Stimulated activated naive CD8-positive, alpha-beta T cell treated with anti-CD3 and anti-CD28 coated beads, Interleukin-15, amount 100 ng/mL, for 72 hours (primary cell): ENCODE measurements around the gene MYOD1.

Source experiments
- ATAC-seq: fragments of 150-1000 bp; cut with Tn5 transposase; 2 replicates; pipeline ENCODE4 v1.10.0; 2021; ENCODE audit warnings: mild to moderate bottlenecking, moderate library complexity
- DNase-seq, 2 donors: peaks; one replicate each; pipeline ENCODE4 v3.0.0; 2021 to 2022
- H3K27ac Mint-ChIP-seq, 2 donors: one replicate each; pipeline ENCODE4 v1.8.0; 2022; ENCODE audit warnings: mild to moderate bottlenecking in 2 of 2, mixed read lengths in 2 of 2, moderate library complexity in 2 of 2
- H3K27me3 Mint-ChIP-seq: one replicate; pipeline ENCODE4 v1.8.0; 2022; ENCODE audit warnings: mixed read lengths
- H3K4me1 Mint-ChIP-seq: one replicate; pipeline ENCODE4 v1.8.0; 2022; ENCODE audit warnings: mild to moderate bottlenecking, mixed read lengths
- H3K4me3 Mint-ChIP-seq, 2 donors: one replicate each; pipeline ENCODE4 v1.8.0; 2022; ENCODE audit warnings: mild to moderate bottlenecking in 2 of 2, mixed read lengths in 2 of 2, moderate library complexity in 1 of 2
- H3K9me3 Mint-ChIP-seq, 2 donors: one replicate each; pipeline ENCODE4 v1.8.0; 2022; ENCODE audit warnings: mixed read lengths in 2 of 2

Gene MYOD1

GRCh38 chr11:17738151-17738973 is 19.0 kb downstream of the MYOD1 start:
- ATAC-seq (no peak), DNase-seq (no peak)
- H3K27ac Mint-ChIP-seq, result no peak overlapping the region
- no peaks in the 10 kb centered on the region for H3K9me3 Mint-ChIP-seq
- no peak overlapping the region for H3K4me3 Mint-ChIP-seq
- peaks cover 19% of the 10 kb centered on the region for H3K27me3 Mint-ChIP-seq
- H3K4me1 Mint-ChIP-seq, result peaks cover 9% of the 10 kb centered on the region

- no peak overlapping the region for H3K27ac Mint-ChIP-seq
- H3K9me3 Mint-ChIP-seq, result no peaks in the 10 kb centered on the region
- no peak for DNase-seq
- no peak for ATAC-seq
- H3K4me1 Mint-ChIP-seq, result no peaks in the 10 kb centered on the region
- peaks cover 17% of the 10 kb centered on the region for H3K27me3 Mint-ChIP-seq
- H3K4me3 Mint-ChIP-seq, result no peak overlapping the region
These were observed 20.6 kb downstream of the MYOD1 start for GRCh38 chr11:17739945-17740338.

- H3K27ac Mint-ChIP-seq, result peak overlapping the region in 1 of 2 donors; percentile 13
- peaks cover 17% of the 10 kb centered on the region for H3K27me3 Mint-ChIP-seq
- H3K4me3 Mint-ChIP-seq, result no peak overlapping the region
- DNase-seq (no peak), ATAC-seq (no peak)
- H3K4me1 Mint-ChIP-seq, result no peaks in the 10 kb centered on the region
- no peaks in the 10 kb centered on the region for H3K9me3 Mint-ChIP-seq
These were observed 21.4 kb downstream of the MYOD1 start for GRCh38 chr11:17740649-17741235.

DNA sequence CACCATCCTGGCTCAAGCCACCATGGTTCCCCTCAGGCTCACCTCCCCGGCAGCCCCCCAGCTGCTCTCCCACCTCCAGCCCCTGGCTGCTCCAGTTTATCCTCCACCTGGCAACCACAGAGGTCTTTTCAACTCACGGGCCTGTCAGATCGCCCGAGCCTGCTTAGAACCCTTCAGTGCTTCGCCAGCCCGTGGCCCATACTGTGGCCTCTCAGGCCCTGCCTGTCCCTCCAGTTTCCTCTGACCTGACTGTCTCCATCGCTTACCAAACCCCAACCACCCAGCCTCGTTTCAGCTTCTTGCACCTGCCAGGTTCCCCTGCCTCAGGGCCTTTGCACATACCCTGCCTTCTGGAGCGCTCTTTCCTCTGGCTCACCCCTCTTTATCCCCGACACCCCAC is 22.1 kb downstream of the MYOD1 start:
- DNase-seq (no peak), ATAC-seq (no peak)
- peaks cover 23% of the 10 kb centered on the region for H3K27me3 Mint-ChIP-seq
- no peaks in the 10 kb centered on the region for H3K9me3 Mint-ChIP-seq
- H3K4me1 Mint-ChIP-seq, result no peaks in the 10 kb centered on the region
- H3K27ac Mint-ChIP-seq, result no peak overlapping the region
- no peak overlapping the region for H3K4me3 Mint-ChIP-seq

DNA sequence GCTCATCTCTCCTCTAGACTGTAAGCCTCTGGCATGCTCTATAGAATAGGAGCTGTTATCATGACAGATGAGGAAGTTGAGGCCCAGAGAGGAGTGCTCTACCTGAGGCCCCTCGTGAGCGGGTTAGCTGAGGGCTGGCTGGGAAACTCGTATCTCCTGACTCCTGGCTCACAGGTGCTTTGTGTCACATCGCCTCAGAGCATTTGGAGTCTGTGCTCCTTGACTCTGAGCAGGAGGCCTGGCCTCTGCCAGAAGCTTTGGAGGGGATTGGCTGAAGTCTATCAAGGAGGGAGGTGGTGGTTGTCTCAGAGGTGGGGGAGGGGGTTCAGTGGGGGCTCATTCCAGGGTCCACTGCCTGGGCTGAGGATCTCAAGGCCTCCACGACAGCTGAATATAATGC is 22.6 kb downstream of the MYOD1 start:
- Mint-ChIP-seq H3K4me3 (no peak overlapping the region), H3K27me3 (peaks cover 25% of the 10 kb centered on the region), H3K9me3 (no peaks in the 10 kb centered on the region), H3K27ac (no peak overlapping the region), H3K4me1 (no peaks in the 10 kb centered on the region)
- ATAC-seq, result no peak
- DNase-seq, result no peak

DNA sequence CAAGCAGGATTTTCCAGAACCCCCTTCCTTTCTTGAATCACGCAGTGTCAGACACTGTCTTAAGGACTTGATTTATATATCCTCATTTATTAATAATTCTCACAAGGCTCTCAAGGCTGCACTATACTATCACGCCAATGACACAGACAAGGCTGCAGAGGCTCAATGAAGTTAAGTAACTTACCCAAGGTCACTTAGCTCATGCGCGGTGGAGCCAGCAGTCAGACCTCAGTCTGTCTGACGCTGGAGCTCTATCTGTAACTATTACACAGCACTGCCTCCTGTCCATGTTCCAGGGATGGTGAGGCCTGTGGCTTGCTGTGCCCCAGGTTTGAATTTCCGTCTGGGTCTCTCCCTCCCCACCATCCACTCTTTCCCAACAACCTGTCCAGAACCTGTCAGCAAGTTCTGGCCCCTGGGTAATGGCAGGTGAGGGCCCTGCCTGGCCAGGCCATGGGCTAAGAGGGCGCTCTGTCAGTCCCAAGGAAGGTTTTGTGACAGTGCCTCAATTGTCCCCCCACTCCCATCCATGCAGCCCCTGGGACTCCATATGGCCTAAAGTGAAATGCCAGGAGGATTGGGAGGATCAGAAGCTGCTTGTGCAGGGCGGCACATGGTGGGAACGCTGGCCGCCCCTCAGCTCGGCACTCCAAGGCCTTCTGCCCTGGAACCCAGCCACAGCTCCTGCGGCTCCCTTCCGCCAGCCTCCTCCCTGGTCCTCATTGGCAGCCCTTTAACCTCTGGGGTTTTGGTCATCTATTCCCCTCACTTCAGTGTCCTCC is 23.8 kb downstream of the MYOD1 start:
- no peak for ATAC-seq
- Mint-ChIP-seq H3K9me3 (no peaks in the 10 kb centered on the region), H3K27ac (no peak overlapping the region), H3K4me3 (no peak overlapping the region), H3K4me1 (no peaks in the 10 kb centered on the region), H3K27me3 (peaks cover 25% of the 10 kb centered on the region)
- DNase-seq, result no peak

DNA sequence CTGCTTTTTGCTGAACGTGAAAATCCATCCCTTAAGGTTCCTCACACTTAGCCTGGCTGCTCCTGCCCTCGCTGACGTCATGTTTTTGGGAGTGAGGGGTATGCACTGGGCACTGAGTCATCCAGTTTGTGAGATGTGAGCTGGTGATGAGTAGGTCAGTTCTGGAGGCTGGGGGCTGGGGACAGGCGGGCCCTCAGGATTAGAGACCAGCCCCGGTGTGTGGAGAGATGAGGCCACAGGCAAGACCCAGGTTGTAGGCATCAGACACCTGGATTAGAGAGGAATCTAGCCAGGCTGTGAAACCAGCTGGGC is 24.4 kb downstream of the MYOD1 start:
- no peak overlapping the region for H3K4me3 Mint-ChIP-seq
- ATAC-seq, result no peak
- H3K27me3 Mint-ChIP-seq, result peaks cover 25% of the 10 kb centered on the region
- no peak for DNase-seq
- H3K27ac Mint-ChIP-seq, result no peak overlapping the region
- H3K4me1 Mint-ChIP-seq, result no peaks in the 10 kb centered on the region
- H3K9me3 Mint-ChIP-seq, result no peaks in the 10 kb centered on the region

DNA sequence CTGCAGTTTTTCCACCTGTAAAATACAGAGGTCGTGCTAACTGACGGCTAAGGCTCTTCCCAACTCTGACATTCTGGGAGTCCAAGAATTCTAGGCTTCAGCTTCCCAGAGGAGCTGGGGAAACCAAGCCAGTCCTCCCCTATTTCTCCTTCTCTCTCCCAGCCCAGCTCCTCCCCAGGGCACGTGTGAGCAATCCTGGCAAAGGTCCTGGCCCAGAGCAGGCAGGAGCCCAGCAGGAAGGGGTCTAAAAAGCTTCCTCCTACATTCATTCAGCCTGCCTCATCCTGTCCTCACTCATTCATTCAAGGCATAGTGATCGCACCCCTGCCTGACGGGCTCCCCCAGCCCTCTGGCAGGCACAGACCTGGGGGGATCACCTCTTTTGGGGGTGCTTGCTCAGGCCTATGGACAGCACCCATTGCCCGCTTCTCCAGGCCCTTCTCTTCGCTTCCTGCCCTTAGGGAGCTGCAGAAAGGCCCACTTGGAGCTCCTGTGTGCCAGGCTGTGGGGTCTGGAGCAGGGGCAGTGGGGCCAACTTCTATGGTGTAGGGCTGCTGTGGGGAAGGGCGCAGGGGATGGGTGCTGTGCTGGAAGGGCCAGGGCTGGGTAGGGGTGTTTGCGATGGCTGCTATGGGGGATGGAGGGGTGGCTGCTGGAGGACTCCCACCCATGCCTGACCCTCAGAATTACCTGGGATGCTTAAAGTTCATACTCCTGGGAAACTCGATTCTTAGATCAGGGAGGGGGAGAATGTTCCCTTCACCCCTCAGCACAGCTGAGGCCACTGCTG is 25.0 kb downstream of the MYOD1 start:
- Mint-ChIP-seq H3K27me3 (peaks cover 25% of the 10 kb centered on the region), H3K4me1 (no peaks in the 10 kb centered on the region), H3K27ac (peak overlapping the region in 1 of 2 donors; percentile 60), H3K4me3 (no peak overlapping the region), H3K9me3 (no peaks in the 10 kb centered on the region)
- ATAC-seq, result peak; percentile 14
- no peak for DNase-seq

GRCh38 chr11:17745023-17745772 is 25.8 kb downstream of the MYOD1 start:
- Mint-ChIP-seq H3K27me3 (peaks cover 25% of the 10 kb centered on the region), H3K27ac (no peak overlapping the region), H3K4me1 (no peaks in the 10 kb centered on the region), H3K4me3 (no peak overlapping the region), H3K9me3 (no peaks in the 10 kb centered on the region)
- ATAC-seq (no peak), DNase-seq (no peak)

GRCh38 chr11:17746096-17746495 is 26.7 kb downstream of the MYOD1 start:
- H3K4me3 Mint-ChIP-seq, result no peak overlapping the region
- no peaks in the 10 kb centered on the region for H3K4me1 Mint-ChIP-seq
- H3K27ac Mint-ChIP-seq, result peak overlapping the region in 1 of 2 donors; percentile 36
- H3K27me3 Mint-ChIP-seq, result peaks cover 31% of the 10 kb centered on the region
- no peaks in the 10 kb centered on the region for H3K9me3 Mint-ChIP-seq
- ATAC-seq (no peak), DNase-seq (no peak)

- Mint-ChIP-seq H3K27ac (no peak overlapping the region), H3K4me3 (no peak overlapping the region), H3K27me3 (peaks cover 26% of the 10 kb centered on the region), H3K9me3 (no peaks in the 10 kb centered on the region), H3K4me1 (no peaks in the 10 kb centered on the region)
- DNase-seq (no peak), ATAC-seq (no peak)
These were observed 28.0 kb downstream of the MYOD1 start for GRCh38 chr11:17747131-17747955.

DNA sequence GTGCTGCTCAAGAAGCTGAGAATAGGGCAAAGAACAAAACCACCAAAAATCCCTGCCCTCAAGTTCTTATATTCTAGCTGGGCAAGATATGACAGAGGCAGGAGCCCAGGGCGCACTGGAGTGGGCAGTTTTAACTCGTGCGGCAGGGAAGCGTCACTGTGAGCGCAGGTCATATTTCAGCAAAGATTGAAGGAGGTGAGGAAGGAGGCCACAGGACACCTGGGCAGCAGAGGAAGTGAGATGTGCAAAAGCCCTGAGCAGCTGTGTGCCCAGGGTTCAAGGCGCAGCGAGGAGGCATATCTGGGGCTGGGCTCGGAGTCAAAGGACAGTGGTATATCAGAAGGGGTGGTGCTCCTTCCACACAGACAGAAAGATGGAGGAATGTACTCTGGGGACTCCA is 28.7 kb downstream of the MYOD1 start:
- no peak for DNase-seq
- Mint-ChIP-seq H3K4me3 (no peak overlapping the region), H3K9me3 (no peaks in the 10 kb centered on the region), H3K4me1 (no peaks in the 10 kb centered on the region), H3K27ac (no peak overlapping the region), H3K27me3 (peaks cover 26% of the 10 kb centered on the region)
- ATAC-seq, result no peak

DNA sequence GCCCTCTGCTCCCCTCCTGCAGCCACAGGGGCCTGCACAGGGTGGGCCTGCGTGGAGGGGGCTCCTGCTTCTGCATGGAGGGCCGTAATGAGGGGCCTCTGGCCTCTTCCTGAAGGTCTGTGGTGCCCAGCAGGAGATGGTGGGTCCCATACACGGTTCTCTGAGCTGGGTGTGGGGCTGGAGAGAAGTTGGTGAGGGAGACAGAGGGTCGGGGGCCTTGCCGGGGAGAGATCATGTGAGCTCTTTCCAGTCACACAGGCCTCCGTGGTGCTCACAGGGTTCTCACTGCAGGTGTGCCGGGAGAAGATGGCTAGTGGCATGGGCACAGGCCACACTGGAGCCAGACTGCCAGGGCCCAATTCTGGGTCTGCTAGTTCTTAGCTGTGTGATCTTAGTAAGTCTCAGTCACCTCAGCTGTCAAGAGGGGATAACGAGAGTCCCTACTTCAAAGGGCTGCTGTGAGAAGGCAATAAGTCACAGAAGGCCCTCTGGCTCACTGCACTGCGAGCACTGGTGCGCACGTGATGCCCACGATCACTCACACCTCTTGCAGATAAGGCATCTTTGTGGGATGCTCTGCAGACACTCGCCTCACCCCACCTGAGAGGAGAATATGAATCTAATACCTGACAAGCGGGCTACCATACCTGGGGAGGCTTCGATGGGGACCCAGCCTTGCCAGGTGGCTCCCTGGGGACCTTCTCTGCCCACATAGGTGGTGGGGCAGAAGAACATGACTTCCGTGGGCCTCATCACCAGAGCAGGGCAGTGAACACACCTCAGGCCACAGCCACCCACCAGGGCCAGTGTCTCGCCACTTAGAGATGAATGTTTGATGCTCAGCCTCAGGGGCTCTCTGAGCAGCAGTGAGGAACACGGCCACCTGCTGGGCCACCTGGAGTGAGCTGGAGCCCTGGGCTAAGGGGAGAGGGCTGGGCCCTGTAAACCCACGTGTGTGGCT is 29.7 kb downstream of the MYOD1 start:
- H3K9me3 Mint-ChIP-seq, result no peaks in the 10 kb centered on the region
- ATAC-seq (peak; percentile 18), DNase-seq (no peak)
- H3K4me3 Mint-ChIP-seq, result no peak overlapping the region
- no peaks in the 10 kb centered on the region for H3K4me1 Mint-ChIP-seq
- H3K27ac Mint-ChIP-seq, result no peak overlapping the region
- H3K27me3 Mint-ChIP-seq, result peaks cover 24% of the 10 kb centered on the region
